ENCODE results near the gene TPCN1. TPM values are rescaled to one million over a fixed set of nuclear protein-coding genes. Genes with fewer than 3 reads are reported as not detected.

Gene TPCN1
- total and polyA plus RNA-seq, 2 of the 8 experiments (the other 6 are each of a cell fraction or from before 2014, with no cell fraction given), result 14.9 to 21.4 TPM

DNA sequence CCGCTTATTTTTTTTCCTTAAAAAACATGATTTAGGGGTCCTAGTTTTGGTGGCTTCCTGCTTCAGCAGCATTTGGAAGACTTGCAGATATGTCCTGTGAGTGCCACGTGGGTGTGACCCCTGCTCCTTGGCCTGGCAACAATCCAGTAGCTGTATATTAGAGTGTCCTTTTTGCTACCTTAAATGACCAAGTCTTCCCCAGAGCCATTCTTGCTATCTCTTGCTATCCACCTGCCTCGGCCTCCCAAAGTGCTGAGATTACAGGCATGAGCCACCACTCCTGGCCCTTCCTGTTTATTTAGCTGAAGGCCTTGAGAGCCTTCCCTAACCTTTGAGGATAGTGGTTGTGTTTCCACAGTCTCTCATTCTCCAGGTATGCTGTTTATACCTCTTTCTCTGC is 17.0 kb downstream of the TPCN1 start:
- Histone ChIP-seq H3K23ac (ENCODE audit: insufficient read length) (no peak overlapping the region), H3K4me3 (ENCODE audit: extremely low read depth in 1 of 4, insufficient read depth in 2 of 4, low read depth in 3 of 4, low read length in 4 of 4) (no peak overlapping the region), H4K91ac (replicated peaks; ENCODE audit: insufficient read length, low read length) (no peak overlapping the region), H2BK120ac (replicated peaks; ENCODE audit: low read depth, low read length) (no peak overlapping the region), H2BK20ac (ENCODE audit: low read length) (no peak overlapping the region), H3K56ac (replicated peaks; ENCODE audit: insufficient read length, low read depth, low read length) (no peak overlapping the region), H3K4me1 (replicated peaks in 1 of 4; ENCODE audit: control insufficient read depth in 3 of 4, insufficient read depth in 4 of 4, low read length in 3 of 4) (peaks cover 3 to 7% (median 3%) of the 10 kb centered on the region in 4 experiments), H3K79me2 (ENCODE audit: control insufficient read depth in 1 of 2, insufficient read depth in 2 of 2, low read length in 2 of 2) (no peaks in the 10 kb centered on the region; a peak in 1 of 4 replicates), H4K5ac (ENCODE audit: insufficient read length, low read depth, low read length) (no peak overlapping the region), H3K9me3 (ENCODE audit: insufficient read depth in 2 of 2, low read depth in 1 of 2, low read length in 1 of 2) (no peaks in the 10 kb centered on the region), H3K79me1 (ENCODE audit: low read depth, low read length) (no peaks in the 10 kb centered on the region; the same call in 1 of the 2 replicates), H3K36me3 (ENCODE audit: control insufficient read depth in 2 of 4, insufficient read depth in 4 of 4, low read length in 3 of 4) (no peaks in the 10 kb centered on the region), H3K18ac (ENCODE audit: extremely low read depth, low read length) (no peak overlapping the region), H3K4me2 (ENCODE audit: insufficient read depth in 1 of 2, low read depth in 2 of 2, low read length in 2 of 2) (no peak overlapping the region), H2AK5ac (ENCODE audit: low read depth, low read length) (no peak overlapping the region), H2AFZ (ENCODE audit: low read length) (no peak overlapping the region), H3K4ac (replicated peaks; ENCODE audit: insufficient read length, low read depth, low read length) (no peak overlapping the region), H4K20me1 (replicated peaks in 1 of 2; ENCODE audit: control insufficient read depth in 1 of 2, insufficient read depth in 2 of 2, low read length in 2 of 2) (no peaks in the 10 kb centered on the region), H3K14ac (ENCODE audit: insufficient read length) (no peak overlapping the region), H3K27me3 (replicated peaks in 1 of 4; ENCODE audit: control insufficient read depth in 3 of 4, extremely low read depth in 1 of 4, insufficient read depth in 3 of 4, low read length in 3 of 4) (no peaks in the 10 kb centered on the region), H2BK12ac (ENCODE audit: low read depth, low read length) (no peak overlapping the region), H2BK5ac (ENCODE audit: low read depth, low read length) (no peak overlapping the region), H2BK15ac (ENCODE audit: low read length) (no peak overlapping the region), H3K27ac (ENCODE audit: low read depth, low read length) (no peak overlapping the region), H4K8ac (ENCODE audit: extremely low read depth, insufficient read depth, low read length) (no peak overlapping the region), H3K23me2 (ENCODE audit: low read depth, low read length) (no peaks in the 10 kb centered on the region), H3K9ac (replicated peaks in 1 of 4; ENCODE audit: extremely low read depth in 1 of 4, low read depth in 3 of 4, low read length in 3 of 4) (no peak overlapping the region)
- no peak for FAIRE-seq
- no peak for TF ChIP-seq SP1 (IDR thresholded peaks at IDR 0.05; ENCODE audit: low read depth, low read length)
- ChIA-PET POLR2A (ENCODE audit: partially characterized antibody) (interaction anchor here (0.6 to 4.9 kb wide), 3 partner anchors 16 to 603 kb away, joined by 3 to 16 read pairs (median 3); partner anchors contain the start of gene TPCN1), CTCF (ENCODE audit: partially characterized antibody) (interaction anchor here (1.2 to 2.1 kb wide), 2 partner anchors 12 to 42 kb away, joined by 3 to 7 read pairs; no protein-coding TSS in a partner anchor)
- no peak for DNase-seq (ENCODE audit: low read depth in 1 of 2, low spot score in 2 of 2)
- 87% methylated on average over 3 of the region's 3 CpGs; no CpG with 5 or more reads in 1 of the 2 experiments for WGBS, 2 experiments (ENCODE audit: extremely low coverage in 1 of 2, insufficient coverage in 1 of 2, insufficient read length in 1 of 2, insufficient replicate concordance in 2 of 2, low coverage in 1 of 2, low lambda C conversion rate in 2 of 2, missing lambda C conversion rate in 1 of 2)

Data from H1 (cell line).